Tibial nerve (tissue), 4 donors: Measurements from ENCODE around the gene OLFM2.

Experiments used
- EP300 ChIP-seq, 2 donors: sonication (generic); formaldehyde crosslinking; IDR thresholded peaks; one replicate each; pipeline ENCODE4 v1.6.1; 2017; ENCODE audit warnings: antibody characterized with exemption in 2 of 2, mild to moderate bottlenecking in 1 of 2
- POLR2A ChIP-seq, 2 donors: fragments of 450-650 bp; IDR thresholded peaks; one replicate each; pipeline ENCODE4 v1.6.1; 2017; ENCODE audit warnings: antibody characterized with exemption in 2 of 2, mild to moderate bottlenecking in 2 of 2, moderate library complexity in 2 of 2
- TF ChIP-seq, protein P1 (sequence below), 5 experiments: fragments of 200-600 bp in 3 of 5; fragments of 450-650 bp in 2 of 5; sonication (generic) in 3 of 5; IDR thresholded peaks; one replicate each; pipeline ENCODE4 v1.5.1; 2016 to 2019; ENCODE audit warnings: antibody characterized with exemption in 5 of 5, mild to moderate bottlenecking in 3 of 5, moderate library complexity in 2 of 5

DNA sequence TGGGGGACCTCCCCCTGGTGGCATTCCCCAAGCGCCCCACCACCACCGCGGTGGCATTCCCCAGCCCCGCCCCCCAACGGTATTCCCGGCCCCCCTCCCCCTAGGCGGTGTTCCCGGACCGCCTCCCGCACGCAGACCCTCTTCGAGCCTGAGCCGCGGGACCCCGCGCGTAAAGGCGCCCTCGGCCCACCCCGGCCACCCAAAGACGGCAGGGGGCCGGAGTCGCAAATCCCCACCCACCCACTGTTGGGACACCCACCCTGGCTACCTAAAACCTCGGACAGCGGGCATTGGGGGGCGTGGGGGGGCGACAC, 22.4 kb downstream of the OLFM2 start:
- TF ChIP-seq, protein P1, sequence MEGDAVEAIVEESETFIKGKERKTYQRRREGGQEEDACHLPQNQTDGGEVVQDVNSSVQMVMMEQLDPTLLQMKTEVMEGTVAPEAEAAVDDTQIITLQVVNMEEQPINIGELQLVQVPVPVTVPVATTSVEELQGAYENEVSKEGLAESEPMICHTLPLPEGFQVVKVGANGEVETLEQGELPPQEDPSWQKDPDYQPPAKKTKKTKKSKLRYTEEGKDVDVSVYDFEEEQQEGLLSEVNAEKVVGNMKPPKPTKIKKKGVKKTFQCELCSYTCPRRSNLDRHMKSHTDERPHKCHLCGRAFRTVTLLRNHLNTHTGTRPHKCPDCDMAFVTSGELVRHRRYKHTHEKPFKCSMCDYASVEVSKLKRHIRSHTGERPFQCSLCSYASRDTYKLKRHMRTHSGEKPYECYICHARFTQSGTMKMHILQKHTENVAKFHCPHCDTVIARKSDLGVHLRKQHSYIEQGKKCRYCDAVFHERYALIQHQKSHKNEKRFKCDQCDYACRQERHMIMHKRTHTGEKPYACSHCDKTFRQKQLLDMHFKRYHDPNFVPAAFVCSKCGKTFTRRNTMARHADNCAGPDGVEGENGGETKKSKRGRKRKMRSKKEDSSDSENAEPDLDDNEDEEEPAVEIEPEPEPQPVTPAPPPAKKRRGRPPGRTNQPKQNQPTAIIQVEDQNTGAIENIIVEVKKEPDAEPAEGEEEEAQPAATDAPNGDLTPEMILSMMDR (IDR thresholded peaks at IDR 0.05) = no peak
- no peak for TF ChIP-seq EP300 (IDR thresholded peaks at IDR 0.05)
- no peak for TF ChIP-seq POLR2A (IDR thresholded peaks at IDR 0.05)
